NCI-H69 (cell line): Measurements from ENCODE around the gene SERPINB13.

Experiments used
- DNase-seq: peaks from one replicate; lab custom pipeline; 2025; lab: John Stamatoyannopoulos, UW

The SERPINB13 gene

DNA sequence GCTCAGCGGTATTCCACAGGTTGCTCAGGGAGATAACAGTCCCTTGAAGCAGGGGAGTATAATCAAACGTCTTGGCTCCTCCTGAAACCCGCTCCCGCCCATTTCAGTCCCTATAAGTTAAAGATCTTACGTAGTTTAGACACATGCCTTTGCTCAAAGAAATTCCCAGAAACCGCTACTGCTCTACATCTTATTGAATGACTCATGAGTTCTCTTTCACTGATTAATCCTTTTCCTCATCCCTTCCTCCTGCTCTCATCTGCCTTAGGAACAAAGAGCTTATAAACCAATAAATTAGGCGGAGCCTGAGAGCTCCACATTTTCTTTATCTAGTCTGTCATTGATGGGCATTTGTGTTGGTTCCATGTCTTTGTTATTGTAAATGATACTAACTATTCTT lies 61.1 kb downstream of the SERPINB13 start:
- no peak for DNase-seq
